Heart right ventricle (tissue), 16 donors: ENCODE results near the gene DNAH6. TPM values are rescaled to one million over a fixed set of nuclear protein-coding genes. Genes with fewer than 3 reads are reported as not detected.

Experiments used
- ATAC-seq, 8 donors: fragments of 200-7000 bp; cut with Tn5 transposase; one replicate each; pipeline ENCODE4 v1.9.1; 2020; ENCODE audit warnings: mild to moderate bottlenecking in 8 of 8, moderate library complexity in 8 of 8, moderate number of reproducible peaks in 1 of 8
- DNase-seq, 2 donors: peaks; one replicate each; pipeline ENCODE4 v3.0.0-alpha.2; 2020
- H3K27ac ChIP-seq, 10 donors: fragments of 200-600 bp; sonication (generic) in 2 of 10; one replicate each; pipeline versions ENCODE4 v1.5.0 to v1.8.0; 2020 to 2022; ENCODE audit warnings: mild to moderate bottlenecking in 3 of 10
- H3K27me3 ChIP-seq, 7 donors: fragments of 200-600 bp; one replicate each; pipeline ENCODE4 v1.8.0; 2021 to 2022; ENCODE audit warnings: mild to moderate bottlenecking in 2 of 7
- H3K36me3 ChIP-seq, 9 donors: fragments of 200-600 bp; sonication (generic) in 1 of 9; one replicate each; pipeline versions ENCODE4 v1.5.0 to v1.8.0; 2020 to 2022; ENCODE audit warnings: mild to moderate bottlenecking in 2 of 9
- H3K4me1 ChIP-seq, 9 donors: fragments of 200-600 bp; sonication (generic) in 1 of 9; one replicate each; pipeline versions ENCODE4 v1.5.0 to v1.8.0; 2020 to 2022; ENCODE audit warnings: mild to moderate bottlenecking in 4 of 9
- H3K4me3 ChIP-seq, 10 donors: fragments of 200-600 bp; sonication (generic) in 2 of 10; one replicate each; pipeline versions ENCODE4 v1.5.0 to v1.8.0; 2020 to 2022; ENCODE audit warnings: mild to moderate bottlenecking in 7 of 10, moderate library complexity in 2 of 10
- H3K9me3 ChIP-seq, 11 donors: fragments of 200-600 bp in 10 of 11; sonication (generic) in 2 of 11; one replicate each; pipeline versions ENCODE4 v1.5.0 to v1.8.0; 2013 to 2022; ENCODE audit warnings: mild to moderate bottlenecking in 2 of 11, control low read depth in 1 of 11, moderate library complexity in 1 of 11
- WGBS, 2 donors: extraction: QIAGEN DNeasy Blood & Tissue Kit; methylation state at CpG; one replicate each; pipeline ENCODE4 v1.1.7; 2013; ENCODE audit warnings: inconsistent platforms in 1 of 2; 5-methylcytosine and 5-hydroxymethylcytosine counted together
- intact Hi-C, 10 donors: fragments of 100-400 bp; cut with DNase I; formaldehyde crosslinking; loops; one replicate each; pipeline versions ENCODE4 v1.11.1 to v1.14.2; 2022
- polyA plus RNA-seq, 2 donors: library from polyadenylated mRNA; stranded (reverse); fragments of 200-250 nt; gene quantifications; one replicate each; pipeline ENCODE4 v1.2.3, GENCODE V29; 2013
- total RNA-seq, 10 donors: library from RNA; stranded (reverse); fragmentation: NEBNext Ultra II Directional in 3 of 10; extraction: Animal tissue kit (Norgen Biotek cat#: 25700) in 3 of 10; gene quantifications; one replicate each; pipeline versions ENCODE4 v1.2.1 to v1.2.4, GENCODE V29; 2021 to 2023
- TF ChIP-seq, protein P1 (sequence below), 9 donors: fragments of 200-600 bp; sonication (generic) in 2 of 9; IDR thresholded peaks; one replicate each; pipeline versions ENCODE4 v1.5.0 to v1.8.0; 2021 to 2022; ENCODE audit warnings: antibody characterized with exemption in 9 of 9, mild to moderate bottlenecking in 5 of 9, moderate library complexity in 1 of 9
- donor health status: Arrhythmogenic right ventricular cardiomyopathy.
- donor health status: ischemic (EF 13 %, LVEDD 7.1; RV severe dilation, severe dysfunction).
- donor health status: healthy with polysubstance abuse.
- donor health status: DM: no; HTN: yes; CAD: no.
- donor health status: DM: no; HTN: no; CAD: no.
- donor health status: ischemic (EF 25% LVEDD 6.9; RV normal size, moderate dysfunction).
- donor health status: ischemic (EF 25% LVEDD 5.7; RV mildly dilated, moderate dysfunction).
- donor health status: healthy.
- donor health status: DM: yes; HTN: yes; CAD: no.
- donor health status: Ischemic cardiomyopathy.
- donor health status: ischemic (EF 35%, LVEDD 5.7; RV mildly dilated, moderate dysfunction).
- donor health status: nonischemic (EF 11% LVEDD 7.7; RV severe dilation, severe dysfunction).
- donor health status: DM: yes; HTN: yes; CAD: no.
- donor health status: PGD.
- donor health status: ischemic (EF 29% LVEDD 5.4; RV normal size, mild dysfunction).
- donor health status: nonischemic (EF 23%, LVEDD 6.1; RV moderate dilation, normal function).

The DNAH6 gene
- total and polyA plus RNA-seq, 12 donors = 0.03 to 0.49 (median 0.23) TPM; not detected in 1

DNA sequence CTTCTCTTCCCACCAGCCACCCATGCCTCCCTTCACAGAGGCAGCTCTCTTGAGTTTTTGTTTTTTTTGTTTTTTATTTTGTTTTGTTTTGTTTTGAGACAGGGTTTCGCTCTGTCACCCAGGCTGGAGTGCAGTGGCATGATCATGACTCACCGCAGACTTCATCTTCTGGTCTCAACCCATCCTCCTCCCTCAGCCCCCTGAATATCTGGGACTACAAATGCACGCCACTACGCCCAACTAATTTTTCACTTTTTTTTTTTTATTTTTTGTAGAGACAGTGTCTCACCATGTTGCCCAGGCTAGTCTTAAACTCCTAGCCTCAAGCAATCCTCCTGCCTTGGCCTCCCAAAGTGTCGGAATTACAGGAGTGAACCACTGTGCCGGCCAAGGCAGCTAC lies 203.1 kb downstream of the DNAH6 start:
- Histone ChIP-seq H3K4me1 (no peaks in the 10 kb centered on the region), H3K27me3 (no peaks in the 10 kb centered on the region), H3K9me3 (no peaks in the 10 kb centered on the region), H3K36me3 (no peaks in the 10 kb centered on the region), H3K27ac (no peak overlapping the region), H3K4me3 (no peak overlapping the region)
- no peak for DNase-seq
- WGBS, 2 donors = 93 to 98% methylated on average over 6 of the region's 6 CpGs
- TF ChIP-seq, protein P1, sequence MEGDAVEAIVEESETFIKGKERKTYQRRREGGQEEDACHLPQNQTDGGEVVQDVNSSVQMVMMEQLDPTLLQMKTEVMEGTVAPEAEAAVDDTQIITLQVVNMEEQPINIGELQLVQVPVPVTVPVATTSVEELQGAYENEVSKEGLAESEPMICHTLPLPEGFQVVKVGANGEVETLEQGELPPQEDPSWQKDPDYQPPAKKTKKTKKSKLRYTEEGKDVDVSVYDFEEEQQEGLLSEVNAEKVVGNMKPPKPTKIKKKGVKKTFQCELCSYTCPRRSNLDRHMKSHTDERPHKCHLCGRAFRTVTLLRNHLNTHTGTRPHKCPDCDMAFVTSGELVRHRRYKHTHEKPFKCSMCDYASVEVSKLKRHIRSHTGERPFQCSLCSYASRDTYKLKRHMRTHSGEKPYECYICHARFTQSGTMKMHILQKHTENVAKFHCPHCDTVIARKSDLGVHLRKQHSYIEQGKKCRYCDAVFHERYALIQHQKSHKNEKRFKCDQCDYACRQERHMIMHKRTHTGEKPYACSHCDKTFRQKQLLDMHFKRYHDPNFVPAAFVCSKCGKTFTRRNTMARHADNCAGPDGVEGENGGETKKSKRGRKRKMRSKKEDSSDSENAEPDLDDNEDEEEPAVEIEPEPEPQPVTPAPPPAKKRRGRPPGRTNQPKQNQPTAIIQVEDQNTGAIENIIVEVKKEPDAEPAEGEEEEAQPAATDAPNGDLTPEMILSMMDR (IDR thresholded peaks at IDR 0.05) = no peak
- intact Hi-C loops = no loop called here
- no peak for ATAC-seq

- no peaks in the 10 kb centered on the region for H3K9me3 ChIP-seq
- TF ChIP-seq, protein P1 (IDR thresholded peaks at IDR 0.05) = no peak
- H3K36me3 ChIP-seq = no peaks in the 10 kb centered on the region
- ATAC-seq (no peak), DNase-seq (no peak)
- WGBS, 2 donors = 72 to 86% methylated on average over 2 of the region's 2 CpGs
- H3K27me3 ChIP-seq = no peaks in the 10 kb centered on the region
- H3K4me1 ChIP-seq = no peaks in the 10 kb centered on the region
- no peak overlapping the region for H3K4me3 ChIP-seq
- intact Hi-C loops = no loop called here
- H3K27ac ChIP-seq = no peak overlapping the region
Observed at GRCh38 chr2:84723831-84724230, 207.5 kb downstream of the DNAH6 start.

- H3K36me3 ChIP-seq = no peaks in the 10 kb centered on the region
Observed at GRCh38 chr2:84725717-84726116, 209.4 kb downstream of the DNAH6 start.

GRCh38 chr2:84727315-84727714 lies 211.0 kb downstream of the DNAH6 start:
- no peak overlapping the region for H3K4me3 ChIP-seq
- intact Hi-C loops = no loop called here
- WGBS, 2 donors = 84 to 86% methylated on average over 1 of the region's 1 CpG
- DNase-seq = no peak
- no peak overlapping the region for H3K27ac ChIP-seq
- ATAC-seq = no peak
- H3K27me3 ChIP-seq = no peaks in the 10 kb centered on the region
- no peaks in the 10 kb centered on the region for H3K36me3 ChIP-seq
- H3K4me1 ChIP-seq = no peaks in the 10 kb centered on the region
- TF ChIP-seq, protein P1 (IDR thresholded peaks at IDR 0.05) = no peak
- H3K9me3 ChIP-seq = no peaks in the 10 kb centered on the region

More at GRCh38 chr2:84725717-84726116, 209.4 kb downstream of the DNAH6 start:
- DNase-seq (no peak), ATAC-seq (no peak)
- 98 to 100% methylated on average over 1 of the region's 1 CpG for WGBS, 2 donors
- no peaks in the 10 kb centered on the region for H3K4me1 ChIP-seq
- H3K9me3 ChIP-seq = no peaks in the 10 kb centered on the region
- TF ChIP-seq, protein P1 (IDR thresholded peaks at IDR 0.05) = no peak
- no peaks in the 10 kb centered on the region for H3K27me3 ChIP-seq
- no peak overlapping the region for H3K4me3 ChIP-seq
- intact Hi-C loops = no loop called here
- H3K27ac ChIP-seq = no peak overlapping the region
